Activated CD4-positive, alpha-beta memory T cell treated with anti-CD3 and anti-CD28 coated beads, Interleukin-2, amount 10 ng/mL, durations not matched to agents 7 days and 5 days (primary cell): Measurements from ENCODE around the gene TNFAIP1. TPM values are rescaled to one million over a fixed set of nuclear protein-coding genes. Genes with fewer than 3 reads are reported as not detected.
"Not testable (repeated sequence)": the region's sequence is repeated elsewhere in the genome, so short reads cannot be mapped to it uniquely, and the experiment has no call there.

ENCODE experiments used
- CTCF ChIA-PET: fragments of 350-600 bp; sonication (Branson Sonifier 250); formaldehyde crosslinking; loops from one replicate; lab custom pipeline; 2021; ENCODE audit warnings: antibody characterized with exemption, inconsistent platforms; lab: Charles Lee
- POLR2A ChIA-PET: fragments of 350-600 bp; sonication (Branson Sonifier 250); formaldehyde crosslinking; loops from one replicate; lab custom pipeline; 2021; ENCODE audit warnings: antibody characterized with exemption; lab: Charles Lee
- DNase-seq: peaks from one replicate; pipeline ENCODE4 v3.0.0-alpha.2; 2020
- H3K27ac Mint-ChIP-seq: one replicate; pipeline ENCODE4 v1.8.0; 2021; ENCODE audit warnings: mild to moderate bottlenecking, mixed read lengths
- H3K27me3 Mint-ChIP-seq: one replicate; pipeline ENCODE4 v1.8.0; 2021; ENCODE audit warnings: mixed read lengths
- H3K36me3 Mint-ChIP-seq: one replicate; pipeline ENCODE4 v1.8.0; 2021; ENCODE audit warnings: low read depth, mixed read lengths
- H3K4me1 Mint-ChIP-seq: one replicate; pipeline ENCODE4 v1.8.0; 2021; ENCODE audit warnings: mixed read lengths
- H3K4me3 Mint-ChIP-seq: one replicate; pipeline ENCODE4 v1.8.0; 2021; ENCODE audit warnings: mild to moderate bottlenecking, mixed read lengths
- H3K9me3 Mint-ChIP-seq: one replicate; pipeline ENCODE4 v1.8.0; 2021; ENCODE audit warnings: mixed read lengths
- total RNA-seq, 2 experiments: library from RNA; stranded (reverse); gene quantifications; one replicate each; pipeline ENCODE4 v1.2.3, GENCODE V29; 2021

Gene TNFAIP1, protein sequence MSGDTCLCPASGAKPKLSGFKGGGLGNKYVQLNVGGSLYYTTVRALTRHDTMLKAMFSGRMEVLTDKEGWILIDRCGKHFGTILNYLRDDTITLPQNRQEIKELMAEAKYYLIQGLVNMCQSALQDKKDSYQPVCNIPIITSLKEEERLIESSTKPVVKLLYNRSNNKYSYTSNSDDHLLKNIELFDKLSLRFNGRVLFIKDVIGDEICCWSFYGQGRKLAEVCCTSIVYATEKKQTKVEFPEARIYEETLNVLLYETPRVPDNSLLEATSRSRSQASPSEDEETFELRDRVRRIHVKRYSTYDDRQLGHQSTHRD
- 10 to 100 TPM; 25.2 to 26.5 TPM for total RNA-seq

DNA sequence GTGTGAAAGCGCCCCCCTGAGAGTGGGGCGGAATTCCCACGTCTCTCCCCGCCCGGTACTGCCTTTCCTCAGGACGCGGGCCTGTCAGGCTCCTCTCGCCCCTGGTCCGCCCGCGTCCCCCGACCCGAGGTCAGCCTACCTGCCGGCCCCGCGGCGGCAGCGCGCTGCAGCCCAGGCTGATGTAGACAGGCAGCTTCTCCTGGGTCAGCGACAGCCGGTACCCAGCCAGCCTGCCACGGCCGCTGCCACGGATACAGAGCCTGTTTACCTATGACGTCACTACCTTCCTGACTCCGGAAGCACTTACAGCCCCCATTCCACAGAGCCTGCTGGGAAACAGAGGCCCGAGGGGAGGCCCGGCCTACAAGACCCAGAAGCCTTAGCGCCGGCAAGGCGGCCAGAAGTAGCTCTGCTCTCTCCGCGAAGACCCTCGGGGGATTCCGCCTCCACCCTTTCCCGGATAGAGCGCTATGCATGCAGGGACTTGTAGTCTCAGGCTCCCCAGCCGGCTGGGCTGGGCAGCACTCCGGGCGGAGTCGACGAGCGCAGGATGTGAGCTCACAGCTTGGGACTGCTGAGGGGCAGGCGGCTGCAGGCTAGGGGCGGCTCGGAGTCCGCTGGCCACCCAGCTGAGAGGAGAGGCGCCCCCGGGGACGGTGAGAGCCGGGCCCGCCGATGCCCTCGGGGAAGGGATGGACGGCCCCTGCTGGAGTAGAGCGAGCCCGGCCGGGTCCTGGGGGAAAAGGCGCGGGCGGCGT, at the start of gene TNFAIP1, which contains the start of gene IFT20:
Gene TNFAIP1, plus strand, starts transcription at position 561 of the 758 bp plus-strand sequence. CDS start 3,761 bp downstream, outside the sequence.
Gene IFT20, minus strand, starts transcription at position 272 of the 758 bp plus-strand sequence. CDS start 3,487 bp downstream, outside the sequence.
- Mint-ChIP-seq H3K4me1 (peaks cover 46% of the 10 kb centered on the region), H3K9me3 (no peaks in the 10 kb centered on the region), H3K36me3 (peaks cover 17% of the 10 kb centered on the region), H3K27me3 (no peaks in the 10 kb centered on the region), H3K27ac (peak within 1 kb of the TSS; percentile 95), H3K4me3 (peak within 1 kb of the TSS; percentile 98)
- DNase-seq = peak; percentile 99
- ChIA-PET CTCF (interaction anchor here (0.7 to 3.9 kb wide), 12 partner anchors 10 to 528 kb away, joined by 3 to 36 read pairs (median 3); partner anchors contain the start of genes ALDOC, LYRM9, POLDIP2 and RPL23A), POLR2A (interaction anchor here (0.8 to 3.8 kb wide), 18 partner anchors 9 to 1042 kb away, joined by 3 to 91 read pairs (median 7); partner anchors contain the start of genes PHF12, PIGS, POLDIP2 and SARM1)

DNA sequence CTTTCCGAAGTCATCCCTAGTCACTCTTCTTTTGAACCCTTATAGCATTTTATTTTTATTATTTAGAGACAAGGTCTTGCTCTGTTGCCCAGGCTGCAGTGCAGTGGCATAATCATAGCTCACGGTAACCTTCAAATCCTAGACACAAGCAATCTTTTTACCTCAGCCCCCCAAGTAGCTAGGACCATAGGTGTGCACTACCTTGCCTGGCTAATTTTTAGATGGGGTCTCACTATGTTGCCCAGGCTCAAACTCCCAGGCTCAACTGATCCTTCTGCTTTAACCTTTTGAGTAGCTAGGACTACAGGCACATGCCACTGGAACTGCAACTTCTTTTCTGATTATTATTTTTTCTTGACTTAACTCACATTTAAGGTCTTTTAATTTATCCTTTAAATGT, 49.6 kb upstream of the TNFAIP1 start:
- DNase-seq = no peak
- POLR2A ChIA-PET = interaction anchor here (0.9 kb wide), 1 partner anchor 50 kb away, joined by 3 read pairs; the partner anchor contains the start of genes IFT20 and TNFAIP1
- Mint-ChIP-seq H3K4me3 (no peak overlapping the region), H3K27me3 (peaks cover 19% of the 10 kb centered on the region), H3K36me3 (no peaks in the 10 kb centered on the region), H3K27ac (no peak overlapping the region), H3K9me3 (no peaks in the 10 kb centered on the region), H3K4me1 (no peaks in the 10 kb centered on the region)
- CTCF ChIA-PET = no interaction called here

DNA sequence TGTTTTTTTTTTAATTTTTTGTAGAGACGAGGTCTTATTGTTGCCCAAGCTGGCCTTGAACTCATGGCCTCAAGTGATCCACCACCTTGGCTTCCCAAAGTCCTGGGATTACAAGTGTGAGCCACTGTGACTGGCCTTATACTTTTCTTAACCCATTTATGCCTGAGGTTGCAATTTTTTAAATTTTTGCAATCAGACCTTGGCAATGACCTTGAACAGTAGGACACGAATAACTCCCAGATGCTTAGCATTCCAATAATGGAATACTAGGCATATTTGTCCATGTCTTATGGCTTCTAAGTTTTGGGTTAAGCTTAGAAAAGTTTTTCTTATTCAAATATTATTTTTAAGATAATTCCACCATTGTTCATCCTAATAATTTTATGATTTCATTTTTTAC, 44.9 kb upstream of the TNFAIP1 start:
- no peaks in the 10 kb centered on the region for H3K36me3 Mint-ChIP-seq
- peaks cover 20% of the 10 kb centered on the region for H3K27me3 Mint-ChIP-seq
- POLR2A ChIA-PET = no interaction called here
- H3K27ac Mint-ChIP-seq = no peak overlapping the region
- CTCF ChIA-PET = interaction anchor here (1.7 kb wide), 1 partner anchor 39 kb away, joined by 4 read pairs; no protein-coding TSS in a partner anchor
- H3K4me1 Mint-ChIP-seq = peaks cover 2% of the 10 kb centered on the region
- no peak for DNase-seq
- no peaks in the 10 kb centered on the region for H3K9me3 Mint-ChIP-seq
- H3K4me3 Mint-ChIP-seq = no peak overlapping the region

DNA sequence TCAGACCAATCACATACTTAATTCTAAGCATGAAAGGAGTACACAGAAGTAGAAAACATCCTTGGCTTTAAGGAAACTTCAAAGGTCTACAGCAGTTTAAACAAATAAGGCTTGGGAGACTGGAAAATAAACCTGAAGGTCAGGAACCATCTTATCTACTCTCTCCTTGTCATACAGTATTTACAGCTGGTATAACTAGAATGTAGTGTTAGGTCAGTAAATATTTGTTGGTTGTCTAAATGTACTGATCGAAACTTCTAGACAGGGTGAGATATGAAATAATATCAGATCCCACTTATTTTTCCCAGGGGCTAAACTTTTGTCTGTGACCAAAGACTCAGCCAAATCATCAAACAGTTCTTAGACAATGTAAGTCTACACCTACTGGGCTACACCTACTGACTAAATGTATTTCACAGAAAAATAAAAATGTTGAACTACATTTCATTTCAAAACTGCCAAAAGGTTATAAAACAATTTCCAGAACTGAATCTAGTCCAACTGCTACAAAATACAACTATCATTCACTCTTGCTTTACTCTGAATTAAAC, 43.7 kb upstream of the TNFAIP1 start:
- H3K4me1 Mint-ChIP-seq = peaks cover 3% of the 10 kb centered on the region
- H3K36me3 Mint-ChIP-seq = no peaks in the 10 kb centered on the region
- H3K27ac Mint-ChIP-seq = no peak overlapping the region
- CTCF ChIA-PET = no interaction called here
- peaks cover 20% of the 10 kb centered on the region for H3K27me3 Mint-ChIP-seq
- no peak for DNase-seq
- no peak overlapping the region for H3K4me3 Mint-ChIP-seq
- POLR2A ChIA-PET = no interaction called here
- no peaks in the 10 kb centered on the region for H3K9me3 Mint-ChIP-seq

DNA sequence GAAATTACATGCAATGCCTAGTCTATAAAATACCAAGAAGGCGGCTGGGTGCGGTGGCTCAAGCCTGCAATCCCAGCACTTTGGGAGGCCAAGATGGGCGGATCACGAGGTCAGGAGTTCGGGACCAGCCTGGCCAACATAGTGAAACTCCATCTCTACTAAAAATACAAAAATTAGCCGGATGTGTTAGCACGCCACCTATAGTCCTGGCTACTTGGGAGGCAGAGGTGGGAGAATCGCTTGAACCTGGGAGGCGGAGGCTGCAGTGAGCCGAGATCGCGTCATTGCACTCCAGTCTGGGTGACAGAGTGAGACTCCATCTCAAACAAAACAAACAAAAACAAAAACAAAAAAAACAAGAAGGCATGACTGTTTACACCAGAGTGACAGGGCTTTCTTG, 42.7 kb upstream of the TNFAIP1 start:
- H3K36me3 Mint-ChIP-seq, CTCF ChIA-PET, DNase-seq, H3K4me1 Mint-ChIP-seq, H3K4me3 Mint-ChIP-seq, POLR2A ChIA-PET, H3K9me3 Mint-ChIP-seq, H3K27ac Mint-ChIP-seq: not testable (repeated sequence)
- H3K27me3 Mint-ChIP-seq = peaks cover 20% of the 10 kb centered on the region

DNA sequence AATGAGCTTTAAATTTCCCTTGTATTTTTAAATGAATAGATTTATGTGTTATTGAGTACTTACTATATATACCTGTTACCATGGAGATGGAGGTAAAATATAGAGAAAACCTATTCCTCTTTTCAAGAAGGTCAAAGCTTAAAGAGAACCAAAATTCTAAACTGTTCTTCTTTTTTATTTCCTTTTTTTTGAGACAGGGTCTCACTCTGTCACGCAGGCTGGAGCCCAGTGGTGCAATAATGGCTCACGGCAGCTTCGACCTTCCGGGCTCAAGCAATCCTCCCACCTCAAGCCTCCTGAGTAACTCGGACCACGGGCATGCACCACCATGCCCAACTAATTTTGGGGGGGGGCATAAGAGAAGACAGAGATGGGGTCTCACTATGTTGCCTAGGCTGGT, 41.6 kb upstream of the TNFAIP1 start:
- CTCF ChIA-PET = no interaction called here
- peaks cover 20% of the 10 kb centered on the region for H3K27me3 Mint-ChIP-seq
- H3K9me3 Mint-ChIP-seq = no peaks in the 10 kb centered on the region
- no peak for DNase-seq
- peaks cover 3% of the 10 kb centered on the region for H3K4me1 Mint-ChIP-seq
- H3K4me3 Mint-ChIP-seq = no peak overlapping the region
- no peaks in the 10 kb centered on the region for H3K36me3 Mint-ChIP-seq
- POLR2A ChIA-PET = no interaction called here
- H3K27ac Mint-ChIP-seq = no peak overlapping the region

DNA sequence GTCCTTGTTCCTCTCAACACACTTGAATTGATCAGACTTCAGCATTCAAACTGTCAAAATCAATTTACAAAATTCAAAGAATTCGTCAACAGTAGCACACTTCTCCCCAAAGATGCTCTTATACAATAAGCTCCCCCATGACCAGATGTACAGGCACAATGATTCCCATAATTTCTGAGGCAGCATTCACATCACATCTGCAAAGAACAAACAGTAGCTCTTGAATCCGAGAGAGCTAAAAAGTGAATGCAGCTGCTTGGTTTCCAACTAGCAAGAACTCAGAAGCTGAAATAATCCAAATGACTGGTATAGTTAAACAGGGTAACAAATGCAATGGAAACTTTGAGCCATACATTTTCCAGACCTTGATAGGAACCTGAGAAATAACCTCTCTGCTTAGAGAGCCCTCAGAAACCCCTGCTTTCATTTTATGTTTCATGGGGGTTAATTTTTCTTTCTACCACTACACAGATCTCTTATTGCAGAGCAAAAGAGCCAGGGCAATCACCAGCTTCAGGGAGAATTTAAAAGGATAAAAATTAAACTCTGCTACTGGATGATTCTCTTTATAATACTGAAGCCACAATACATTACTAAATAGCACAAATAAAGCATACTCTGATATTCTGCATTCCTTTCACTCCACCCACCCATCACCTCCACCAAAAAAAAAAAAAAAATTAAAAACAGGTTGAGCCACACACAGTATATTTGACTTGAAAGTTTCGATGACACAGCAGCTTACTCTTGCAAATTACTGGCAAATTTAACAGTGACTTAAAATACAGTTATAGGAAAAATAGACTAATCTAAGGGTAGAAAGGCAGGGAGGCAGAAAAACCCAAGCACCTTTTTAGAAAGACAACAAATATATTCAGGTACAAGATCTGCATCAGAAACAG, 39.6 kb upstream of the TNFAIP1 start:
- Mint-ChIP-seq H3K4me1 (peaks cover 3% of the 10 kb centered on the region), H3K36me3 (no peaks in the 10 kb centered on the region), H3K4me3 (no peak overlapping the region), H3K9me3 (no peaks in the 10 kb centered on the region), H3K27me3 (peaks cover 20% of the 10 kb centered on the region), H3K27ac (no peak overlapping the region)
- ChIA-PET POLR2A (no interaction called here), CTCF (no interaction called here)
- no peak for DNase-seq

DNA sequence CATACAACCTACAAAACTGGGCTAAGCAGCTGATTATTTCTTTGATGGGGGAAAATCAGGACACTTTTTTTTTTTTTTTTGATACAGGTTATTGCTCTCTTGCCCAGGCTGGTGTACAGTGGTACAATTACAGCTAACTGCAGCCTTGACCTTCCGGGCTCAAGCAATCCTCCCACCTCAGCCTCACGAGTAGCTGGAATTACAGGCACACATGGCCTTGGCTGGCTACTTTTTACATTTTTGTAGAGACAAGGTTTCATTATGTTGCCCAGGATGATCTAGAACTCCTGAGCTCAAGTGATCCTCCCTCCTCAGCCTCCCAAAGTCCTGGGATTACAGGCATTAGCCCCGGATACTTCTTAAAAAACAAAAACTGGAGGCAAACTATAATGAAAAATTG, 37.1 kb upstream of the TNFAIP1 start:
- DNase-seq = no peak
- CTCF ChIA-PET = interaction anchor here (1.1 kb wide), 1 partner anchor 47 kb away, joined by 3 read pairs; no protein-coding TSS in a partner anchor
- POLR2A ChIA-PET = no interaction called here
- Mint-ChIP-seq H3K36me3 (no peaks in the 10 kb centered on the region), H3K27me3 (peaks cover 9% of the 10 kb centered on the region), H3K9me3 (no peaks in the 10 kb centered on the region), H3K4me1 (peaks cover 3% of the 10 kb centered on the region), H3K4me3 (no peak overlapping the region), H3K27ac (no peak overlapping the region)

DNA sequence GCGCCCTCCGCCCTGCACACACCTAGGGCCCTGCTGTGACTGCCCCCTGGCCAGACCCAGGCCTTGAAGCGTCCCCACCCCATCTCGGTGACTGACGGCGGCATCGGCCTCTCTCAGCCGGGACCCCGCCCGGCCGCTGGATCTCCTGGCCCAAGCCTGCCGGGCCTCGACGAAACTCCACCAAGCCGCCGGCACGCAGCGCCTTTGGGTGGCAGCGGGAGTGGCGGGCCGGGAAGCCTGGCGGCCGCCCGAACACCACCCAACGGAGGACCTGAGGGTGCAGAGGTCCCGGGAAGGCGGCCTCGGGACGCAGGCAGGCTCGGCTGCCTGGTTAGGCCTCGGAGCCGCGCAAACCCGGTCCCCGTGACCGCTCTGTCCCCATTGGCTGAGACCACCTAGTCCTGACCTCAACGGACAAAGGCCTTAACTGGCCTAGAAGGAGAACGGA, 28.6 kb upstream of the TNFAIP1 start:
- Mint-ChIP-seq H3K4me1 (no peaks in the 10 kb centered on the region), H3K27ac (no peak overlapping the region), H3K4me3 (no peak overlapping the region), H3K9me3 (no peaks in the 10 kb centered on the region), H3K36me3 (no peaks in the 10 kb centered on the region), H3K27me3 (peaks cover 37% of the 10 kb centered on the region)
- ChIA-PET POLR2A (no interaction called here), CTCF (no interaction called here)
- DNase-seq = no peak

DNA sequence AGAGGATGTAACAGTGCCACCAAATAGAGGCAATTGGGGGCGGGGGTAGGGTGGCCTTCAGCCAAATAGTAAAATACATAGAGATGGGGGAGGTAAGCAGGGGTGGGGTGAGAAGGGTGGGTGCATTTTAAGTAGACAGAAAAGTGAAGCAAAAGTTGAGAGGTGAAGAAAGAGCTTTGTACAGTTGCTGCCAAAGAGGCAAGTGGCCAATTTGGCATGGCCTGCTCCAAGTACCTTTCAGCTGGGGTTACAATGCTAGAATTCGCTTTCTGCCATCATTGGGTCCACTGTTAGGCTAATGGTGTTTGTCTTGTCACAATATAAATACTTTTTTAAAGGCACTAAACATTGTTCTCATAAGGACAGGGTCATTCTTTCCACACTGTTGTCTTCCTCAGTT, 21.7 kb upstream of the TNFAIP1 start:
- Mint-ChIP-seq H3K4me3 (no peak overlapping the region), H3K36me3 (no peaks in the 10 kb centered on the region), H3K27ac (no peak overlapping the region), H3K9me3 (no peaks in the 10 kb centered on the region), H3K4me1 (peaks cover 10% of the 10 kb centered on the region), H3K27me3 (peaks cover 10% of the 10 kb centered on the region)
- DNase-seq = no peak
- POLR2A ChIA-PET = no interaction called here
- CTCF ChIA-PET = no interaction called here

DNA sequence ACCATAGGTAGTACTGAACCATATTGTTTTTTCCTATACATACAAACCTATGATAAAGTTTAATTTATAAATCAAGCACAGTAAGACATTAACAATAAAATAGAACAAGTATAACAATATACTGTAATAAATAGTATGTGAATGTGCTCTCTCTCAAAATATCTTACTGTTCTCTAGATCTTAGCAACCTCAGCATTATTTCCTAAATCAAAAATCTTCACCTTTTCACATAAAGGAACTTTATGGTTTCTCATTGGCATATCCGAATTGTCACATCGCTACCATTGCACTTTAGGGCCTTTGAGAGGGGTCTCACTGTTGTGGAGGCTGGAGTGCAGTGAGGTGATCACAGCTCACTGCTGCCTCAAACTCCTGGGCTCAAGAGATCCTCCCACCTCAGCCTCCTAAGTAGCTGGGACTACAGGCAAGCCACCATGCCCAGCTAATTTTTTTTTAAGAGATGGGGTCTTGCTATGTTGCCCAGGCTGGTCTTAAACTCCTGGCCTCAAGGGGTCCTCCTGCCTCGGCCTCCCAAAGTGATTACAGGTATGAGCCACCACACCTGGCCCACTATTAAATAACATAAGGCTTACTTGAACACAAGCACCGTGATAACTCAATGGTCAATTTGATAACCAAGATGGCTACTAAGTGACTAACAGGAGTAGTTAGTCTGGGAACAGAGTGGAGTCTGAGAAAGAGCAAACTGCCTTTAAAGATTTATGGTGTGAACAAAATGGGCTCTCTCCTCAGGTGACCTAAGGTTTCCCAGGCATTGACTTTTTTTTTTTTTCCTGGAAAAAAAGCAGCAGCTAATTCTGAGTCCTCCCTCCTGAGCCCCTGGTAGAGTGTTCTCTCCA, 19.5 kb upstream of the TNFAIP1 start:
- POLR2A ChIA-PET = no interaction called here
- Mint-ChIP-seq H3K4me1 (peaks cover 26% of the 10 kb centered on the region), H3K4me3 (no peak overlapping the region), H3K9me3 (no peaks in the 10 kb centered on the region), H3K27me3 (peaks cover 8% of the 10 kb centered on the region), H3K27ac (no peak overlapping the region), H3K36me3 (no peaks in the 10 kb centered on the region)
- CTCF ChIA-PET = interaction anchor here (0.7 kb wide), 1 partner anchor 19 kb away, joined by 3 read pairs; the partner anchor contains the start of genes IFT20 and TNFAIP1
- no peak for DNase-seq
